GM23338 (cell line): ENCODE results near the gene KLHL4. TPM values are rescaled to one million over a fixed set of nuclear protein-coding genes. Genes with fewer than 3 reads are reported as not detected.

ENCODE experiments used
- ATAC-seq: fragments of 200-7000 bp; cut with Tn5 transposase; 3 replicates; pipeline ENCODE4 v1.9.1; 2020
- DNase-seq: peaks from one replicate; pipeline ENCODE4 v3.0.0-alpha.2; 2015; ENCODE audit warnings: low spot score
- H2AFZ ChIP-seq: fragments of 200-600 bp; sonication (generic); 2 replicates; pipeline ENCODE4 v1.8.0; 2016; ENCODE audit warnings: antibody characterized with exemption, mild to moderate bottlenecking, moderate library complexity
- H3F3A ChIP-seq: fragments of 200-600 bp; sonication (generic); replicated peaks from 2 replicates; pipeline ENCODE4 v1.8.0; 2017; ENCODE audit warnings: antibody characterized with exemption, mixed run types, low read depth
- H3K27ac ChIP-seq: fragments of 200-600 bp; sonication (generic); 2 replicates; pipeline ENCODE4 v1.6.1; 2016; ENCODE audit warnings: low read depth
- H3K27me3 ChIP-seq: fragments of 200-600 bp; sonication (generic); 2 replicates; pipeline ENCODE4 v1.8.0; 2016; ENCODE audit warnings: mild to moderate bottlenecking, mixed run types, moderate library complexity; ENCODE audit not compliant: insufficient read depth
- H3K36me3 ChIP-seq: fragments of 200-600 bp; sonication (generic); 2 replicates; pipeline ENCODE4 v1.8.0; 2016; ENCODE audit warnings: mild to moderate bottlenecking; ENCODE audit not compliant: insufficient read depth
- H3K4me1 ChIP-seq: fragments of 200-600 bp; sonication (generic); 2 replicates; pipeline ENCODE4 v1.8.0; 2016; ENCODE audit warnings: mild to moderate bottlenecking, moderate library complexity; ENCODE audit not compliant: insufficient read depth
- H3K4me2 ChIP-seq: fragments of 200-600 bp; sonication (generic); 2 replicates; pipeline ENCODE4 v1.7.1; 2017; ENCODE audit warnings: mixed run types
- H3K4me3 ChIP-seq: fragments of 200-600 bp; sonication (generic); 2 replicates; pipeline ENCODE4 v1.6.1; 2016; ENCODE audit warnings: mixed run types
- H3K79me2 ChIP-seq: fragments of 200-600 bp; sonication (generic); replicated peaks from 2 replicates; pipeline ENCODE4 v1.8.0; 2017; ENCODE audit warnings: mild to moderate bottlenecking; ENCODE audit not compliant: insufficient read depth
- H3K9me2 ChIP-seq: fragments of 200-600 bp; sonication (generic); 2 replicates; pipeline ENCODE4 v1.8.0; 2017; ENCODE audit not compliant: insufficient read depth
- H4K20me1 ChIP-seq: fragments of 200-600 bp; sonication (generic); replicated peaks from 2 replicates; pipeline ENCODE4 v1.8.0; 2017; ENCODE audit warnings: mild to moderate bottlenecking; ENCODE audit not compliant: insufficient read depth
- H3K27ac Mint-ChIP-seq: 2 replicates; pipeline ENCODE4 v1.8.0; 2020; ENCODE audit warnings: inconsistent platforms, mild to moderate bottlenecking, moderate library complexity, mixed read lengths
- H3K27me3 Mint-ChIP-seq: 3 replicates; pipeline ENCODE4 v1.8.0; 2022; ENCODE audit warnings: low read depth, mild to moderate bottlenecking, moderate library complexity, mixed read lengths, inconsistent platforms; ENCODE audit not compliant: insufficient read depth, poor library complexity
- H3K36me3 Mint-ChIP-seq: 3 replicates; pipeline ENCODE4 v1.8.0; 2021; ENCODE audit warnings: low read depth, mild to moderate bottlenecking, inconsistent platforms, moderate library complexity, mixed read lengths
- H3K4me1 Mint-ChIP-seq: 3 replicates; pipeline ENCODE4 v1.8.0; 2020; ENCODE audit warnings: mild to moderate bottlenecking, inconsistent platforms, mixed read lengths
- H3K4me3 Mint-ChIP-seq: 3 replicates; pipeline ENCODE4 v1.8.0; 2021; ENCODE audit warnings: moderate library complexity, mild to moderate bottlenecking, inconsistent platforms, mixed read lengths
- H3K9me3 Mint-ChIP-seq: 3 replicates; pipeline ENCODE4 v1.8.0; 2020; ENCODE audit warnings: moderate library complexity, mild to moderate bottlenecking, inconsistent platforms, mixed read lengths
- CREB1 ChIP-seq: fragments of 250-450 bp; sonication (Bioruptor Pico); IDR thresholded peaks from 2 replicates; pipeline ENCODE4 v1.5.0; 2020; ENCODE audit warnings: low read depth, mild to moderate bottlenecking, moderate library complexity
- EZH2 ChIP-seq: fragments of 200-600 bp; sonication (generic); IDR thresholded peaks from one replicate; pipeline ENCODE4 v1.8.0; 2017; ENCODE audit warnings: antibody characterized with exemption, mild to moderate bottlenecking, low read depth; ENCODE audit not compliant: unreplicated experiment
- EZH2phosphoT487 ChIP-seq: fragments of 200-600 bp; sonication (generic); IDR thresholded peaks from one replicate; pipeline ENCODE4 v1.8.1; 2018; ENCODE audit warnings: antibody characterized with exemption; ENCODE audit not compliant: unreplicated experiment
- JUNB ChIP-seq: IDR thresholded peaks from one replicate; pipeline ENCODE4 v1.6.1; 2016; ENCODE audit warnings: antibody characterized with exemption; ENCODE audit not compliant: unreplicated experiment
- NANOG ChIP-seq: IDR thresholded peaks from 2 replicates; pipeline ENCODE4 v1.6.1; 2016; ENCODE audit warnings: antibody characterized with exemption, borderline replicate concordance
- POLR2AphosphoS5 ChIP-seq: IDR thresholded peaks from 2 replicates; pipeline ENCODE4 v1.6.1; 2016; ENCODE audit warnings: antibody characterized with exemption, low read depth
- STAT1 ChIP-seq: IDR thresholded peaks from one replicate; pipeline ENCODE4 v1.6.1; 2016; ENCODE audit warnings: antibody characterized with exemption; ENCODE audit not compliant: unreplicated experiment
- ZNF114 ChIP-seq: fragments of 250-450 bp; sonication (Bioruptor Pico); IDR thresholded peaks from 2 replicates; pipeline ENCODE4 v1.5.0; 2020; ENCODE audit warnings: mild to moderate bottlenecking, moderate library complexity
- ZNF331 ChIP-seq: fragments of 250-450 bp; sonication (Bioruptor Pico); IDR thresholded peaks from 2 replicates; pipeline ENCODE4 v1.5.0; 2020; ENCODE audit warnings: low read depth, mild to moderate bottlenecking, moderate library complexity
- polyA plus RNA-seq: library from polyadenylated mRNA; unstranded; fragments of >200 nt; fragmentation: Nextera tagmentation; extraction: Ambion mirVana; gene quantifications from 2 replicates; pipeline ENCODE4 v1.2.1, GENCODE V29; 2016
- total RNA-seq: library from RNA; depleted of rRNA; stranded (reverse); fragments of >200 nt; shearing (Covaris generic); gene quantifications from 2 replicates; pipeline ENCODE4 v1.2.3, GENCODE V29; 2014
- TF ChIP-seq, protein P1 (sequence below): fragments of 250-450 bp; sonication (Bioruptor Pico); IDR thresholded peaks from 2 replicates; pipeline ENCODE4 v1.5.0; 2020; ENCODE audit warnings: mild to moderate bottlenecking, moderate library complexity
- TF ChIP-seq, protein P2 (sequence below): IDR thresholded peaks from 2 replicates; pipeline ENCODE4 v1.6.1; 2016; ENCODE audit warnings: antibody characterized with exemption

Gene KLHL4
- total and polyA plus RNA-seq, 2 experiments from 2014 or later = 1.8 to 6.2 TPM

DNA sequence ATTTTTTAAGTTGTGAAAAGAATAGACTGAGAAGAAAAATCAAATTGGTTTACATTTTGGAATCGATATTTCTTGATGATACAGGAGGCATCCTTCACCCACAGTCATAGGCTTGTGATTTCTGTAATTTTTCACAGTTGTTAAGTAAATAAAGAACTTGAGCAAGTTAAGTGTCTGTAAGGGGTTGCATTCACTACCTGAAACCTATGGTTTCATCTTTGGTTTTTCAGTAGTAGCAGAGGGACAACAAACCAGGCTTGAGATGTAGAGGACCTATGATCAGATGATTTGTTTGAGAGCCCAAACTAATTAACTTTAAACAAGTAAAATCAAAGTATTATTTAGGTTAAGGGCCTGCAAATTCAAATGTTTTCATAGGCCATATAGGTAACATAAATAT, 175.6 kb downstream of the KLHL4 start (continued):
- TF ChIP-seq, protein P1, sequence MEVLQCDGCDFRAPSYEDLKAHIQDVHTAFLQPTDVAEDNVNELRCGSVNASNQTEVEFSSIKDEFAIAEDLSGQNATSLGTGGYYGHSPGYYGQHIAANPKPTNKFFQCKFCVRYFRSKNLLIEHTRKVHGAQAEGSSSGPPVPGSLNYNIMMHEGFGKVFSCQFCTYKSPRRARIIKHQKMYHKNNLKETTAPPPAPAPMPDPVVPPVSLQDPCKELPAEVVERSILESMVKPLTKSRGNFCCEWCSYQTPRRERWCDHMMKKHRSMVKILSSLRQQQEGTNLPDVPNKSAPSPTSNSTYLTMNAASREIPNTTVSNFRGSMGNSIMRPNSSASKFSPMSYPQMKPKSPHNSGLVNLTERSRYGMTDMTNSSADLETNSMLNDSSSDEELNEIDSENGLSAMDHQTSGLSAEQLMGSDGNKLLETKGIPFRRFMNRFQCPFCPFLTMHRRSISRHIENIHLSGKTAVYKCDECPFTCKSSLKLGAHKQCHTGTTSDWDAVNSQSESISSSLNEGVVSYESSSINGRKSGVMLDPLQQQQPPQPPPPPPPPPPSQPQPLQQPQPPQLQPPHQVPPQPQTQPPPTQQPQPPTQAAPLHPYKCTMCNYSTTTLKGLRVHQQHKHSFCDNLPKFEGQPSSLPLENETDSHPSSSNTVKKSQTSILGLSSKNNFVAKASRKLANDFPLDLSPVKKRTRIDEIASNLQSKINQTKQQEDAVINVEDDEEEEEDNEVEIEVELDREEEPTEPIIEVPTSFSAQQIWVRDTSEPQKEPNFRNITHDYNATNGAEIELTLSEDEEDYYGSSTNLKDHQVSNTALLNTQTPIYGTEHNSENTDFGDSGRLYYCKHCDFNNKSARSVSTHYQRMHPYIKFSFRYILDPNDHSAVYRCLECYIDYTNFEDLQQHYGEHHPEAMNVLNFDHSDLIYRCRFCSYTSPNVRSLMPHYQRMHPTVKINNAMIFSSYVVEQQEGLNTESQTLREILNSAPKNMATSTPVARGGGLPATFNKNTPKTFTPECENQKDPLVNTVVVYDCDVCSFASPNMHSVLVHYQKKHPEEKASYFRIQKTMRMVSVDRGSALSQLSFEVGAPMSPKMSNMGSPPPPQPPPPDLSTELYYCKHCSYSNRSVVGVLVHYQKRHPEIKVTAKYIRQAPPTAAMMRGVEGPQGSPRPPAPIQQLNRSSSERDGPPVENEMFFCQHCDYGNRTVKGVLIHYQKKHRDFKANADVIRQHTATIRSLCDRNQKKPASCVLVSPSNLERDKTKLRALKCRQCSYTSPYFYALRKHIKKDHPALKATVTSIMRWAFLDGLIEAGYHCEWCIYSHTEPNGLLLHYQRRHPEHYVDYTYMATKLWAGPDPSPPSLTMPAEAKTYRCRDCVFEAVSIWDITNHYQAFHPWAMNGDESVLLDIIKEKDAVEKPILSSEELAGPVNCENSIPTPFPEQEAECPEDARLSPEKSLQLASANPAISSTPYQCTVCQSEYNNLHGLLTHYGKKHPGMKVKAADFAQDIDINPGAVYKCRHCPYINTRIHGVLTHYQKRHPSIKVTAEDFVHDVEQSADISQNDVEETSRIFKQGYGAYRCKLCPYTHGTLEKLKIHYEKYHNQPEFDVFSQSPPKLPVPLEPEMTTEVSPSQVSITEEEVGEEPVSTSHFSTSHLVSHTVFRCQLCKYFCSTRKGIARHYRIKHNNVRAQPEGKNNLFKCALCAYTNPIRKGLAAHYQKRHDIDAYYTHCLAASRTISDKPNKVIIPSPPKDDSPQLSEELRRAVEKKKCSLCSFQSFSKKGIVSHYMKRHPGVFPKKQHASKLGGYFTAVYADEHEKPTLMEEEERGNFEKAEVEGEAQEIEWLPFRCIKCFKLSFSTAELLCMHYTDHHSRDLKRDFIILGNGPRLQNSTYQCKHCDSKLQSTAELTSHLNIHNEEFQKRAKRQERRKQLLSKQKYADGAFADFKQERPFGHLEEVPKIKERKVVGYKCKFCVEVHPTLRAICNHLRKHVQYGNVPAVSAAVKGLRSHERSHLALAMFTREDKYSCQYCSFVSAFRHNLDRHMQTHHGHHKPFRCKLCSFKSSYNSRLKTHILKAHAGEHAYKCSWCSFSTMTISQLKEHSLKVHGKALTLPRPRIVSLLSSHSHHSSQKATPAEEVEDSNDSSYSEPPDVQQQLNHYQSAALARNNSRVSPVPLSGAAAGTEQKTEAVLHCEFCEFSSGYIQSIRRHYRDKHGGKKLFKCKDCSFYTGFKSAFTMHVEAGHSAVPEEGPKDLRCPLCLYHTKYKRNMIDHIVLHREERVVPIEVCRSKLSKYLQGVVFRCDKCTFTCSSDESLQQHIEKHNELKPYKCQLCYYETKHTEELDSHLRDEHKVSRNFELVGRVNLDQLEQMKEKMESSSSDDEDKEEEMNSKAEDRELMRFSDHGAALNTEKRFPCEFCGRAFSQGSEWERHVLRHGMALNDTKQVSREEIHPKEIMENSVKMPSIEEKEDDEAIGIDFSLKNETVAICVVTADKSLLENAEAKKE (CRISPR knock-in tag) = no peak
- TF ChIP-seq NANOG (no peak), JUNB (no peak), ZNF331 (CRISPR knock-in tag) (no peak), CREB1 (no peak), POLR2AphosphoS5 (no peak)

DNA sequence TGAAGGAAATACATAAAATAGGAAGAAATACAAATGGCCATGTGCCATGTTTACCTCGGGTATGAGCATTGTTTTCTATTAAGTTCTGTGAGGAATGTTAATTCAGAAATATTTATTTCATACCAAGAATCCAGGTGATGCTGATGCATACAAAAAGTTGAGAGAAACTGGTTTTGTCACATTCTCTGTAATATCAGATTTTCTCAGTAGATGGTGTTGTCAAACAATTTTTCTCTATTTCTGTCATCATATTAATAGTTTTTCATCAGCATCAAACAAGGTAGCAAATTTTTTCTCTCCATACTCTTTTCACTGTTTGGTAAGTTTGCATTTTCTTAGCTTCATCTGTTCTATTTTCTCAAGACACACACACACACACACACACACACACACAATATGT, 179.8 kb downstream of the KLHL4 start:
- H2AFZ ChIP-seq = no peak overlapping the region
- H4K20me1 ChIP-seq = no peaks in the 10 kb centered on the region
- Mint-ChIP-seq H3K27ac (no peak overlapping the region), H3K4me3 (no peak overlapping the region), H3K9me3 (no peaks in the 10 kb centered on the region), H3K36me3 (peaks cover under 1% of the 10 kb centered on the region; the same call in 2 of the 3 replicates), H3K27me3 (no peaks in the 10 kb centered on the region), H3K4me1 (peaks cover 4% of the 10 kb centered on the region)
- ATAC-seq (no peak), DNase-seq (no peak)
- no peaks in the 10 kb centered on the region for H3K27me3 ChIP-seq
- 0 out of 2 replicates have a peak, but pooled peaks cover 4% of the 10 kb centered on the region for H3K4me1 ChIP-seq
- H3K9me2 ChIP-seq = no peaks in the 10 kb centered on the region
- H3K4me2 ChIP-seq = no peak overlapping the region
- no peaks in the 10 kb centered on the region for H3F3A ChIP-seq
- H3K27ac ChIP-seq = no peak overlapping the region
- no peaks in the 10 kb centered on the region for H3K36me3 ChIP-seq
- TF ChIP-seq EZH2phosphoT487 (no peak), STAT1 (no peak), NANOG (no peak), POLR2AphosphoS5 (no peak), EZH2 (no peak), ZNF114 (CRISPR knock-in tag) (no peak)
- TF ChIP-seq, protein P2, sequence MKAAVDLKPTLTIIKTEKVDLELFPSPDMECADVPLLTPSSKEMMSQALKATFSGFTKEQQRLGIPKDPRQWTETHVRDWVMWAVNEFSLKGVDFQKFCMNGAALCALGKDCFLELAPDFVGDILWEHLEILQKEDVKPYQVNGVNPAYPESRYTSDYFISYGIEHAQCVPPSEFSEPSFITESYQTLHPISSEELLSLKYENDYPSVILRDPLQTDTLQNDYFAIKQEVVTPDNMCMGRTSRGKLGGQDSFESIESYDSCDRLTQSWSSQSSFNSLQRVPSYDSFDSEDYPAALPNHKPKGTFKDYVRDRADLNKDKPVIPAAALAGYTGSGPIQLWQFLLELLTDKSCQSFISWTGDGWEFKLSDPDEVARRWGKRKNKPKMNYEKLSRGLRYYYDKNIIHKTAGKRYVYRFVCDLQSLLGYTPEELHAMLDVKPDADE = no peak
- no peaks in the 10 kb centered on the region for H3K79me2 ChIP-seq
- H3K4me3 ChIP-seq = no peak overlapping the region
